GM12878 (cell line): ENCODE measurements around the gene TOP3A. TPM values are rescaled to one million over a fixed set of nuclear protein-coding genes. Genes with fewer than 3 reads are reported as not detected.

Source experiments
- ATAC-seq: fragments of 200-7000 bp; cut with Tn5 transposase; 3 replicates; pipeline ENCODE4 v1.9.1; 2020; ENCODE audit warnings: mild to moderate bottlenecking, moderate library complexity
- BruUV-seq: library from RNA; stranded (reverse); fragments of 400-500 nt; replicated peaks from 2 replicates; lab custom pipeline; 2021; lab: Mats Ljungman, UMichigan
- CTCF ChIA-PET: fragments of 300-600 bp; sonication (Branson Sonifier 250); formaldehyde crosslinking; extraction: SDS; loops from one replicate; lab custom pipeline; 2021; ENCODE audit warnings: inconsistent platforms; lab: Yijun Ruan, JAX
- POLR2A ChIA-PET: fragments of 350-600 bp; formaldehyde crosslinking; extraction: SDS; loops from one replicate; lab custom pipeline; 2021; ENCODE audit warnings: inconsistent platforms; lab: Charles Lee
- RAD21 ChIA-PET: fragments of 300-600 bp; sonication (Branson Sonifier 250); formaldehyde crosslinking; loops from one replicate; lab custom pipeline; 2023; ENCODE audit warnings: antibody characterized with exemption; ENCODE audit not compliant: unreplicated experiment; lab: Charles Lee
- SMC1A ChIA-PET: fragments of 300-600 bp; sonication (Branson Sonifier 250); formaldehyde crosslinking; loops from one replicate; lab custom pipeline; 2023; ENCODE audit not compliant: unreplicated experiment, uncharacterized antibody; lab: Charles Lee
- DNase-seq: peaks from one replicate; pipeline ENCODE4 v3.0.0-alpha.2; 2011; ENCODE audit warnings: low read depth, low spot score
- FAIRE-seq: peaks from 3 replicates; lab custom pipeline; 2011; peaks lifted over from hg19 to GRCh38; lab: Jason Lieb, UNC
- H2AFZ ChIP-seq: 2 replicates; pipeline ENCODE4 v1.6.0; 2011; ENCODE audit warnings: low read depth, low read length, control low read depth; ENCODE audit not compliant: control insufficient read depth
- H3K27ac ChIP-seq: 2 replicates; pipeline ENCODE4 v1.5.1; 2011; ENCODE audit warnings: control low read depth; ENCODE audit not compliant: control insufficient read depth, insufficient read depth
- H3K27me3 ChIP-seq, 2 experiments: replicated peaks in 1 of 2; 2 replicates each; pipeline versions ENCODE4 v1.6.0 to v1.6.1; 2011; ENCODE audit warnings: low read length in 1 of 2; ENCODE audit not compliant: control insufficient read depth in 2 of 2, insufficient read depth in 2 of 2
- H3K36me3 ChIP-seq, 2 experiments: 2 replicates each; pipeline ENCODE4 v1.5.1; 2011; ENCODE audit warnings: low read length in 1 of 2; ENCODE audit not compliant: control insufficient read depth in 2 of 2, insufficient read depth in 2 of 2
- H3K4me1 ChIP-seq: 2 replicates; pipeline ENCODE4 v1.6.1; 2011; ENCODE audit warnings: mild to moderate bottlenecking, low read length, moderate library complexity, mixed read lengths; ENCODE audit not compliant: control insufficient read depth, insufficient read depth
- H3K4me2 ChIP-seq: 2 replicates; pipeline ENCODE4 v1.6.0; 2011; ENCODE audit warnings: control low read depth; ENCODE audit not compliant: control insufficient read depth, insufficient read depth
- H3K4me3 ChIP-seq: fragments of 200-600 bp; sonication (generic); 2 replicates; pipeline ENCODE4 v1.5.1; 2016
- H3K79me2 ChIP-seq: 2 replicates; pipeline ENCODE4 v1.6.0; 2011; ENCODE audit warnings: low read length; ENCODE audit not compliant: control insufficient read depth, insufficient read depth
- H3K9ac ChIP-seq: 2 replicates; pipeline ENCODE4 v1.8.0; 2011; ENCODE audit warnings: low read length, control low read depth, mixed read lengths; ENCODE audit not compliant: control insufficient read depth, insufficient read depth
- H3K9me3 ChIP-seq: replicated peaks from 3 replicates; pipeline ENCODE4 v1.5.1; 2011; ENCODE audit warnings: mild to moderate bottlenecking, low read length; ENCODE audit not compliant: control insufficient read depth, insufficient read depth
- H4K20me1 ChIP-seq: 2 replicates; pipeline ENCODE4 v1.6.0; 2011; ENCODE audit not compliant: control insufficient read depth, insufficient read depth
- ATF7 ChIP-seq: fragments of 450-650 bp; IDR thresholded peaks from 2 replicates; pipeline ENCODE4 v1.6.1; 2016; ENCODE audit warnings: low read depth, mild to moderate bottlenecking
- CHD1 ChIP-seq: IDR thresholded peaks from 2 replicates; pipeline ENCODE4 v1.6.1; 2012; ENCODE audit warnings: low read depth, low read length, improper control_type of control experiment
- FOXK2 ChIP-seq: fragments of 450-650 bp; IDR thresholded peaks from 2 replicates; pipeline ENCODE4 v1.6.1; 2017; ENCODE audit warnings: mild to moderate bottlenecking, moderate library complexity
- IRF3 ChIP-seq: fragments of 450-650 bp; IDR thresholded peaks from 2 replicates; pipeline ENCODE4 v1.6.1; 2014; ENCODE audit warnings: mild to moderate bottlenecking
- IRF4 ChIP-seq: IDR thresholded peaks from 2 replicates; pipeline ENCODE4 v1.6.1; 2011; ENCODE audit warnings: low read depth, low read length
- JUND ChIP-seq: IDR thresholded peaks from 2 replicates; pipeline ENCODE4 v1.6.1; 2012; ENCODE audit warnings: low read depth, mild to moderate bottlenecking, low read length, improper control_type of control experiment, moderate library complexity
- NFYB ChIP-seq: IDR thresholded peaks from 2 replicates; pipeline ENCODE4 v1.6.1; 2011; ENCODE audit warnings: low read depth, mild to moderate bottlenecking, low read length, improper control_type of control experiment, moderate library complexity; ENCODE audit not compliant: insufficient read depth
- TCF7 ChIP-seq: IDR thresholded peaks from 2 replicates; pipeline ENCODE4 v1.6.1; 2014; ENCODE audit warnings: antibody characterized with exemption, borderline replicate concordance
- ZNF274 ChIP-seq: IDR thresholded peaks from one replicate; pipeline ENCODE4 v1.8.0; 2011; ENCODE audit not compliant: insufficient read length, insufficient read depth
- ZZZ3 ChIP-seq: IDR thresholded peaks from 2 replicates; pipeline ENCODE4 v1.6.1; 2011; ENCODE audit warnings: low read depth; ENCODE audit not compliant: control insufficient read depth, insufficient read length
- WGBS: methylation state at CpG from one replicate; pipeline ENCODE4 v1.1.6; 2016; ENCODE audit warnings: low lambda C conversion rate; ENCODE audit not compliant: insufficient replicate concordance, insufficient coverage; ENCODE audit errors: missing lambda C conversion rate; 5-methylcytosine and 5-hydroxymethylcytosine counted together
- in situ Hi-C: fragments of 300-500 bp; cut with MboI; formaldehyde crosslinking; loops from 9 replicates; pipeline ENCODE4 v1.14.3; 2018; ENCODE audit warnings: mixed read lengths
- intact Hi-C: fragments of 100-400 bp; cut with micrococcal nuclease; formaldehyde crosslinking; loops from one replicate; pipeline ENCODE4 v1.14.2; 2022; ENCODE audit not compliant: unreplicated experiment
- polyA plus RNA-seq, 11 experiments: library from polyadenylated mRNA; depleted of rRNA in 4 of 11; unstranded in 6 of 11; stranded (reverse) in 5 of 11; fragments of >200 nt; fragmentation: Nextera tagmentation in 4 of 11; fragmentation: Illumina TruSeq in 1 of 11; extraction: Ambion mirVana in 4 of 11; extraction: Trizol in 1 of 11; gene quantifications; 1 replicate in 1 of 11; 2 replicates in 10 of 11; pipeline versions ENCODE4 v1.2.1 to v1.2.3, GENCODE V29; 2011 to 2016; ENCODE audit warnings: inconsistent platforms in 2 of 11, missing spikeins in 2 of 11, low read depth in 1 of 11
- total RNA-seq, 4 experiments: library from RNA; depleted of rRNA in 3 of 4; stranded (reverse); fragments of >200 nt in 3 of 4; fragmentation: Illumina TruSeq in 1 of 4; extraction: Trizol in 1 of 4; gene quantifications; 2 replicates each; pipeline versions ENCODE4 v1.2.1 to v1.2.3, GENCODE V29; 2013 to 2021

Gene TOP3A
- total and polyA plus RNA-seq, 10 of the 15 experiments (the other 5 are each of a cell fraction or from before 2014, with no cell fraction given): 4.2 to 51.9 (median 31.8) TPM

GRCh38 chr17:18280249-18280648 lies 34.5 kb downstream of the TOP3A start:
- 98% methylated on average over 4 of the region's 4 CpGs for WGBS
- BruUV-seq: no TSS peak
- RAD21 ChIA-PET: no interaction called here
- Histone ChIP-seq H3K27ac (no peak overlapping the region), H3K27me3 (no peaks in the 10 kb centered on the region), H3K4me3 (no peak overlapping the region), H3K36me3 (peaks cover 42 to 43% of the 10 kb centered on the region in 2 experiments), H2AFZ (no peak overlapping the region), H3K4me1 (no peaks in the 10 kb centered on the region), H4K20me1 (no peaks in the 10 kb centered on the region; the same call in 1 of the 2 replicates), H3K9ac (no peak overlapping the region), H3K4me2 (no peak overlapping the region), H3K9me3 (no peaks in the 10 kb centered on the region), H3K79me2 (no peaks in the 10 kb centered on the region)
- CTCF ChIA-PET: interaction anchor here (0.6 to 1.3 kb wide), 2 partner anchors 63 to 853 kb away, joined by 3 read pairs; no protein-coding TSS in a partner anchor
- no peak for ATAC-seq
- TF ChIP-seq JUND: no peak
- no peak for TF ChIP-seq ATF7
- no peak for FAIRE-seq
- intact Hi-C loops (no loop called here), in situ Hi-C loops (no loop called here)
- DNase-seq: no peak
- POLR2A ChIA-PET: no interaction called here
- SMC1A ChIA-PET: no interaction called here

GRCh38 chr17:18278867-18279266 lies 35.9 kb downstream of the TOP3A start:
- in situ Hi-C loops (no loop called here), intact Hi-C loops (no loop called here)
- Histone ChIP-seq H3K4me3 (no peak overlapping the region), H3K4me1 (no peaks in the 10 kb centered on the region), H3K79me2 (no peaks in the 10 kb centered on the region), H3K36me3 (peaks cover 43 to 46% of the 10 kb centered on the region in 2 experiments), H2AFZ (no peak overlapping the region), H3K27me3 (no peaks in the 10 kb centered on the region), H3K9me3 (no peaks in the 10 kb centered on the region), H3K4me2 (no peak overlapping the region), H3K27ac (no peak overlapping the region), H4K20me1 (no peaks in the 10 kb centered on the region; the same call in 1 of the 2 replicates), H3K9ac (no peak overlapping the region)
- BruUV-seq: no TSS peak
- 95% methylated on average over 3 of the region's 3 CpGs for WGBS
- ATAC-seq (no peak), FAIRE-seq (no peak), DNase-seq (no peak)
- RAD21 ChIA-PET: no interaction called here
- POLR2A ChIA-PET: no interaction called here
- CTCF ChIA-PET: no interaction called here
- SMC1A ChIA-PET: interaction anchor here (0.9 kb wide), 1 partner anchor 15 kb away, joined by 4 read pairs; no protein-coding TSS in a partner anchor
- TF ChIP-seq IRF3 (no peak), FOXK2 (no peak), CHD1 (no peak), IRF4 (no peak), ZNF274 (no peak), NFYB (no peak), ZZZ3 (no peak), TCF7 (no peak)
